D341Med (cell line): ENCODE data around the gene ACRBP.
"Not testable (repeated sequence)": the region's sequence is repeated elsewhere in the genome, so short reads cannot be mapped to it uniquely, and the experiment has no call there.

Experiments used
- DNase-seq: peaks from one replicate; pipeline ENCODE4 v3.0.0; 2012; ENCODE audit warnings: low spot score

Gene ACRBP

DNA sequence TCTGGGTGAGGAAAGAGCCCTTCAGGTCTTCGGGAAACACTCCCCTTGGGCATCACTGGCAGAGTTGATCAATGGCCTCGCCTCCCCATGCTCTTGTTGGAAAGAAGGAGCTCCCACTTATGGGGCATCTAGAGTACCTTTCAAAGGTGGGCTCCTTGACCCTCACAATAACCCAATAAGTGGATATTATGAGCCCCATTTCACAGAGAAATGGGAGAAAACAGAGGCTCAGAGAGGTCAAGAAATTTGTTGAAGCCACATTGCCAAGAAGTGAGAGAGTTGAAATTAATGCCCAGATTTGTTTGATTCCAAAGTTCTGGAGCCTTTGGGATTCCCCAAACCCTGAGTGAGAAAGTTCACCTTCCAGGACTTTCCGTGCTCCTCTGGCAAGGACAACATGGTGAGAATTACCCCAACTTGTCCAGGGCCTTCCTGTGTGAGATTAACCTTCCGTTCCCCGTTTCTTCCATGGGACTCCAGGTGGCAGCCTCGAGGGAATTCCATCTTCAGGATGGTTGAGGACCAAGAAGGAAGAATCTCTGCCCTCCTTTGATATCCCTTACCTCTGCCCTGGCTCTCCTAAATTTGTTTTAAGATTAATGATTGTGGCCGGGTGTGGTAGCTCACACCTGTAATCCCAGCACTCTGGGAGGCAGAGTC is 32.6 kb downstream of the ACRBP start:
- no peak for DNase-seq

- DNase-seq, result peak; percentile 89
Measured at GRCh38 chr12:6613776-6614512, 33.3 kb downstream of the ACRBP start.

DNA sequence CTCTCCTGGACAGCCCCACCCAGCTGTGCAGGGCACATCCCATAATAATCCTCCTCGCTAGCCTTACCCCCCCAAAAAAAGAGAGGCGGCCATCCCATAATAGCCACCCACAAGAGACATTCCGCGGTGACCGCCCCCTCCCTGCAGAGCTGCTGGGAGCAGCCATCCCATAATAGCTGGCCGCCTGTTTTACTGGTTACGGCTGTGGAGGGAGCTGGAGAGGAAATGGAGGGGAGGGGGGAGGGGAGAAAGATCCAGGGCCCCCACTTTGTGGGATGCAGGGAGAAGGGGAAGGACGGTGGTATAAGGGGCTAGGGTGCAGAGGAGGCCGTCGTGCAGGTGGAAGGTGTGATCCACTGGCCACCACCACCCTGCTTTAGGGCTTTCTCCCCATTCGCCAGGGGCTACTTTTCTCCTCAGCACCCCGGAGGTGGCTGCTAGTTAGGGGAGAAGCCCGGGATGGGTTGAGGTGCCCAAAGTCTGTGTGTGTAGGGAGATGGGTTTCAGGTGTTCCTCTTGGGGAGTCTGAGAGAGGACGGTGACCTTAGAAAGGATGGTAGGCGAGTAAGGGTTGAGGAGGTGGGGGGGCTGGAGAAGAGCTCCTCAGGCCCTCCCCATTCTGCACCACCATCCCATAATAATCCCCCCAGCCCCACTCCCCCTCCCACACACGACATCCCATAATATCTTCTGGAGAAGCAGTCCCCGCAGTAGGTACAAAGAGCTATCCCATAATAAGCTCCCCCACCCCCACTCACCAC is 34.0 kb downstream of the ACRBP start:
- DNase-seq, result peak; percentile 69

DNA sequence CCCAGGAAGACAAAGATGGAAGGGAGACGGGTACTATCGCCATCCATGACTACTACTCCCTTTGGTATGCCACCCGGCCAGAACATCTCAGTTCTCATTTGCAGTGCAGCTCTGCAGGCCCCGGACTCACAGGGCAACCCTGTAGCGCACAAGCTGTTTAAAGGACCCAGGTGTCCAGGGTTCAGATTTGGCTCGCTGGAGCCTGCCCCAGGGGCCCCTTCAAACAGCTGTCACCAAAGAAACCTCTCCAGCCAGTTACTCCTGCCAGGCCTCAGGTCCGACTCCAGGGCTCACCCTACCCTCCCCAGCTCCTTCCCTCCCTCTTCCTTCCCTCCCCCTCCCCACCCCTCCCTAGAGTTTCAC is 34.6 kb downstream of the ACRBP start:
- no peak for DNase-seq

DNA sequence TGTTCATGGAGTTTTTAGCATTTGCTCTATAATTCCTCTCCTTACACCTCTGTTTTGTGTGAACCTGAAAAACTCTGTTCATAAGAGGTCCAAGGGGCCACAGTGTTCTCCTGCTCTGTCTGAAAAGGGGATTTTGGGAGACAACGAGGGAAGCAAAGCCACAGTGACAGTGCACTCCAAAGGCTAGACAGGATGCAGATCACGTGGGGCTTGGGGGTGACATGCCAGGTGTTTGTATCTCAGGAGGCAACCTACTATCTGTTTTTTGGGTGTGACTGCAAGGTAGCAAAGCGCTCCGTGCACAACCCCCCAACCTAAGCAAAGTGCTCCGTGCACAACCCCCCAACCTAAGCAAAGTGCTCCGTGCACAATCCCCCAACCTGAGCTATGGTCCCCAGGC is 35.0 kb downstream of the ACRBP start:
- DNase-seq, result no peak

DNA sequence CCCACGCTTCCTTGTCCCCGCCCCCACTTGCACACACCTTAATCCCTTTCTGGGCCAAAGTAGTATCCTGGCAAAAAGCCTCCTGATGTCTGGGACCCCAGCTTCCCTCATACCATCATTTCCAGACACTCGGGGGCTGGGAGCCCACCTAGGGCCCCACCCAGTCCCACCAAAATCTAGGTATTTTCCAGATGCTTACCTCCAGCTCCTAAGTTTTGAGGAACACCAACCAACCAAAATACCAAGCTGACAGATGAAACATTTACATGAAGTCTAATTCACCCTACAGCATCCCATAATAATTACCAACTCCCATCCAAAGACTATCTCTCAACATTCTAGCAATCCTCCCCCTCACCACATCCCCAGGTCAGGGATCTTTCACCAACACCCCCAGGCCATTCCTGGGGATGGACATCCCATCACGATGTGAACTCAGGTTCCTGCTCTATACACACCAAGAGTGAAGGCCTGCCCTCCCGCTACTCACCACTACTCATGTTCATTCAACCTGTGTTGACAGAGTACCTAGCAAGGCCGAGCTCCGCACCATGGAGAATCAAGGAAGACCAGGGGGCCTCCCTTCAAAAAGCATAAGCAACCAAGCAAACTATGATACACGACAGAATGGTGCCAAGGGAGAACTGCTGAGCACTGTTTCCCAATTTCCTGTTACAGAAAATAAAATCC is 38.5 kb downstream of the ACRBP start:
- no peak for DNase-seq

- DNase-seq, result peak; percentile 57
Measured at GRCh38 chr12:6607751-6608591, 39.3 kb downstream of the ACRBP start.

GRCh38 chr12:6606331-6607131 is 40.7 kb downstream of the ACRBP start:
- peak; percentile 60 for DNase-seq

DNA sequence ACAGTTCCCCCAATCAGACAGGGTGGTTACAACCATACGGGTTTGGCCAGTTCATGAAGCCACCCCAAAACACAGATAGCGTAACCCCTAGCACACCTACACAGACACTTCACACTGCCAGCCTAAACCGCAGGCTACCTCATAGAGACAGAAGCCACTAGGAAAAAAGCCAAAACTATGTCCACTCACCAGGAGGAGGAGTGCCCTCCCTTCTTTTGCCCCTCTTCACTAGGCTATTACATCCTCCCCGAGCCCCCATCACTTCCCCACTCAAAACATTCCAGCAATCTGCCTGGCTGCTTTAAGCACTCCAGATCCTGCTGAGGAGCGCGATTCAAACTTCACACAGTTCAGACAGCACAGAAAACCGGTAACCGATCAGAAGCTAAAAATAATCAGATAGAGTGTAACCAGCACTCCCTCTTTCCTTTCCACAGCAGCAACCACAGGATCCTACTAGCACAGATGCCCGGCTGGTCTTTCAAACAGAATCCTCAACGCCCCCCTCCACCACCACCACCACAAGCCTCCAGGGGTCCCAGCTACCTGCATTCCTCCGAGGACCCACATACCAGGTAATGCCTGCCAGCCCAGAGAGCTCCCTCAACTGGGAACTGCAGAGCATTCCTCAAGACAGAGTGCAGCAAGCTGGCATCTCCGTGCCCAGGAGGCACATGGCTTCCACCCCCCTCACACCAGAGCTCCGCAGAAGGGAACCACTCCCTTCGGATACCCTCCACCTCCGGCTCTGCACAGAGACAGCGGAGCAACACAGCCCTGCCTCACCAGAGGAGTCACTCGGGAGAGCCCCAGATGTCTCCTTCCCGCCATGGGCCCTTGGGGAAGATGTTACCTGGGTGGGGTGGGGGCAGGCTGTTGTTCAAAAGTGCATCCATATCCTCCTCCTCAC is 41.6 kb downstream of the ACRBP start:
- peak; percentile 49 for DNase-seq

DNA sequence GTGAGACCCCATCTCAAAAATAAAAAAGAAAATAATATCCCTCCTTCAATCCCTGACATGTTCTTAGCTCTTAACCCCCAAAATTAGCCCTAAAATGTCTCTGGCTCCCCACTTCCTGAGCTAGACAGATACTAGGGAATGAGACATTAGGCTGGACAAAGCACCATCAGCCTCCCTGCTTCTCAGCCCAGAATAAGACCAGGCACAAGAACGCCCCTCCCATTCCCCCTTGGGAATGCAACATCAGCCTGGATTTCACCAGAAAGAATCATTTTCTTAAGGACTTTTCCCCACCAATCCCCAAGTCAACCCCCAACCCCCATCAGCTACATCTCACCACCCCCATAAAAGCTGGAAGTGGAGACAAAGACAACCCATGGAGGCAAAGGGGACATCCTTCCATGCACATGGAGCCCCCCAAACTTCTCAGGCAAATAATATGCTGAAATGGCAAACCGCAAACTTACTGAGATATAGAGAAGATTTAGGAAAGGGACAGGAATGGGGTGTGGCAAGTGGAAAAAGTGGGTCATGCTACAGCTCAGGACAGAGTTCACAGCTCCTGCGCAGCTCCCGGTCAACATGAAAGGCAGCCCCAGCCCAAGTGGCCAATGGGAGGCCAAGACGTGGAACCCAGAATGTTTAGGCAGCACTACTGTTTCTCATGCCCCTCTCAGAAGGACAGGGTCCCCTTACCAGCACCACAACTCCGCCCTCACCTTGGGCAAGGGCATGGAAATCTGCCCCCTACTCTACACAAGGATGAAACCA is 42.8 kb downstream of the ACRBP start:
- no peak for DNase-seq

- peak; percentile 89 for DNase-seq
Measured at GRCh38 chr12:6603095-6603567, 44.1 kb downstream of the ACRBP start.

- no peak for DNase-seq
Measured at GRCh38 chr12:6602526-6602925, 44.7 kb downstream of the ACRBP start.

DNA sequence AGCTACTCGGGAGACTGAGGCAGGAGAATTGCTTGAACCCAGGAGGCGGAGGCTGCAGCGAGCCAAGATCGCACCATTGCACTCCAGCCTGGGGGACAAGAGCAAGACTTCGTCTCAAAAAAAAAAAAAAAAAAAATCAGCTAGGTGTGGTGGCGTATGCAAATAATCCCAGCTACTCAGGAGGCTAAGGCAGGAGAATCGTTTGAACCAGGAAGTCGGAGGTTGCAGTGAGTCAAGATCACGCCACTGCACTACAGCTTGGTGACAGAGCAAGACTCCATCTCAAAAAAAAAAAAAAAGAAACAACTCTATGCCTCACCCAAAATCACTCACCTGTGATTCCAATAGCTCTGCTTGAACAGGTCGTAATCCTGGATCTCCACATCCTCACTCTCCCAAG is 51.6 kb downstream of the ACRBP start:
- not testable (repeated sequence) for DNase-seq

- DNase-seq, result no peak
Measured at GRCh38 chr12:6592087-6592486, 55.1 kb downstream of the ACRBP start.
